ENCODE results near the gene PDE4B.

PDE4B gene

DNA sequence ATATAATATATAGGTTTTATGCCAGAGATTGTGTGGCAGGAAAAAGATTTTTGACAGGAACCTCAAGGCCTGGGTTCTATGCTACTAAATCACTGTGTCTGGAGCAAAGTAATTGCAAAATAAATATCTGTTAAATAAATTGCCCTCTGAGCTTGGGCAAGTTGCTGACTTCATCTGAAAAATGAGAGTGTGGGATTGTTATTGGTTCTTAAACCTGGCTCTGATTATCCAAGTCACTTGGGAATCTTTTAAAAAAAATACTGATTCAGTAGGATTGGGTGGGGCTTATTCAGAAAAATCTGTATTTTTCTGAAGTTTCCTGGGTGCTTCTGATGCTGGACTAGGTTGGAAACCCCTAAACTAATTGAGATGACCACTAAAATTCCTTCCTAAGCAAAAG is 567.1 kb downstream of the PDE4B start:
- no peaks in the 10 kb centered on the region for H3K27me3 ChIP-seq (ENCODE audit: control insufficient read depth, insufficient read depth, low read length)
- H3K9me3 ChIP-seq (ENCODE audit: control insufficient read depth, insufficient read depth, low read length), result no peaks in the 10 kb centered on the region
- H3K27ac ChIP-seq (ENCODE audit: low read length), result no peak overlapping the region
- H3K4me1 ChIP-seq (ENCODE audit: control insufficient read depth, insufficient read depth, low read length), result peaks cover 2% of the 10 kb centered on the region; the same call in 1 of the 2 replicates
- DNase-seq (ENCODE audit: low read depth, low spot score), result no peak
- H3K4me3 ChIP-seq (ENCODE audit: low read length), result no peak overlapping the region
- H3K36me3 ChIP-seq (ENCODE audit: control insufficient read depth, insufficient read depth, low read length), result peaks cover 7% of the 10 kb centered on the region; the same call in 1 of the 2 replicates

DNA sequence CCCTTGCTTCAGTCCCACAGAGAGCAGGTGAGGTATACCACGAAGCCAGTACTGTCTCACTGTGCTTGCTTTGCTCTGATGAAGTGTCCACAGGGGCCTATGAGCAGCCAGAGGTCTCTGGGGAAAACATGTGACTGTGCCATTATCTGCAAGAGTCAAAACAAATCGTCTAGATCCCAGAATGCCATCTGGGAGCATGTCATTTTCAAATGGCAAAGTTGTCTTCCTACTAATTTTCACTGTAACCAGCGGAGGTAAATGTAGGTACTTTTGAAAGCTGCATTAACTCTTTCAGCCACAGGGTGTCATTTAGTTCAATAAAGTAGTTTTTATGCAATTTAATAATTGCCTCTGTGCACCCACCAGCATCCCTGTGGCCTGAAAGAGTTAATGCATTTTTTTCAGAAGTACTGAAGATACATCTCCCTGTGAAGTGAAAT is 567.6 kb downstream of the PDE4B start:
- no CpG with 5 or more reads among the region's 3 CpGs for WGBS (ENCODE audit: insufficient coverage, insufficient read length)
- H3K27ac ChIP-seq (ENCODE audit: low read length), result no peak overlapping the region
- no peaks in the 10 kb centered on the region for H3K9me3 ChIP-seq (ENCODE audit: control insufficient read depth, insufficient read depth, low read length)
- H3K4me1 ChIP-seq (ENCODE audit: control insufficient read depth, insufficient read depth, low read length), result peaks cover 2% of the 10 kb centered on the region; the same call in 1 of the 2 replicates
- H3K36me3 ChIP-seq (ENCODE audit: control insufficient read depth, insufficient read depth, low read length), result peaks cover 7% of the 10 kb centered on the region; the same call in 1 of the 2 replicates
- H3K27me3 ChIP-seq (ENCODE audit: control insufficient read depth, insufficient read depth, low read length), result no peaks in the 10 kb centered on the region
- DNase-seq (ENCODE audit: low read depth, low spot score), result no peak
- no peak overlapping the region for H3K4me3 ChIP-seq (ENCODE audit: low read length)

DNA sequence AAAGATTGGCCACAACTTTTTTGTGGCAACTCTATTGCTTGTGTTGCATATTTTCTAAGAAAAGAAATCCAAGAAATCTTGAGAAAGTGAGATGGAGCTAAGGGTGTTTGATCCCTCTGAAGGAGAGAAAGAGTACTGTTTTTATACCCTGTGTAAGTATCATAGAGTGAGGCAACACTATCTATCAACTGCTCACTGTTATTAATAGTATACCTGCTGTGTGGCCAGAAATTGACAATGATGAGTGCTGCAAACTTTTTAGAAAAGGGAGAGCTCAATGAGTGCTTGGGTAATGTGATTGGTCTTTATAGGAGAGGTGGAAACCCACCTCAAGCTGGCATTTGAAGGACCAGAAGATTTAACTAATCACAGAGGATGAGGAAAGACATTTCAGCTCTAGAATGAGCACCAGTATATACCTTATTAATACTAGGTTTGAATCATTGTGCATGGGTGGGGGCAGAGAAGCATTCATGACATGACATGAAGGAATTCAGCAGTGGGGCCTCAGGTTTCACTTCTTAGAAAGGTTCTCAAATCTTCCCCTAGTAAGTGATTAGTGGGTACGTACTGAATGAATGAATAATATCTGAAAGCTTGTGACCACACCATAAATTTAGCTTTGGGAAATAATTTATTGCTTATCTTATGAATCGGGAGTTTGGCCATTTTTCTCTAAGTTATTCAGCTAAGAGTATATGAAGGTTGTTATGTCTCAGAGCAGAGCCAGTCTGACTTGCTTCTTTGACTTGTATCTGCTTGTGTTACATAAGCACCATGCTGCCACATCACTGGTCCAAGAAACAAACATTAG is 572.1 kb downstream of the PDE4B start:
- no peak overlapping the region for H3K4me3 ChIP-seq (ENCODE audit: low read length)
- no peak overlapping the region for H3K27ac ChIP-seq (ENCODE audit: low read length)
- H3K9me3 ChIP-seq (ENCODE audit: control insufficient read depth, insufficient read depth, low read length), result no peaks in the 10 kb centered on the region
- H3K4me1 ChIP-seq (ENCODE audit: control insufficient read depth, insufficient read depth, low read length), result peaks cover 2% of the 10 kb centered on the region; the same call in 1 of the 2 replicates
- H3K27me3 ChIP-seq (ENCODE audit: control insufficient read depth, insufficient read depth, low read length), result no peaks in the 10 kb centered on the region
- no CpG with 5 or more reads among the region's 2 CpGs for WGBS (ENCODE audit: insufficient coverage, insufficient read length)
- peaks cover 9% of the 10 kb centered on the region; the same call in 1 of the 2 replicates for H3K36me3 ChIP-seq (ENCODE audit: control insufficient read depth, insufficient read depth, low read length)
- DNase-seq (ENCODE audit: low read depth, low spot score), result no peak

DNA sequence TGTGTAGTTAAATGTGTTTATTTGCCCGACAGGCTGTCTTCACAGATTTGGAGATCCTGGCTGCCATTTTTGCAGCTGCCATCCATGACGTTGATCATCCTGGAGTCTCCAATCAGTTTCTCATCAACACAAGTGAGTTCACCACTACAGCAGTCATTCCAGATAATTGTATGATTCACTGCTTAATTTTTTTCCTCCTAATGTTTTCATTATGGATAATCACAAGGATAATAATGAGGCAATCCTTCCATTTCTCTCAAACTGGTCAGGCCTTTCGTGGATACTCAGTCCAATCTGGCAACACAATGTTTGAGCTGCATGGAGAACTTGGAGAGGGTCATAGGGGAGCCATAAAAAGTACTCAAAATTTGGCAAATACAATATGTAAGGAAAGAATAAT is 572.9 kb downstream of the PDE4B start:
- no CpG with 5 or more reads among the region's 3 CpGs for WGBS (ENCODE audit: insufficient coverage, insufficient read length)
- H3K4me1 ChIP-seq (ENCODE audit: control insufficient read depth, insufficient read depth, low read length), result no peaks in the 10 kb centered on the region
- H3K9me3 ChIP-seq (ENCODE audit: control insufficient read depth, insufficient read depth, low read length), result no peaks in the 10 kb centered on the region
- H3K27me3 ChIP-seq (ENCODE audit: control insufficient read depth, insufficient read depth, low read length), result no peaks in the 10 kb centered on the region
- H3K4me3 ChIP-seq (ENCODE audit: low read length), result no peak overlapping the region
- peaks cover 9% of the 10 kb centered on the region; the same call in 1 of the 2 replicates for H3K36me3 ChIP-seq (ENCODE audit: control insufficient read depth, insufficient read depth, low read length)
- DNase-seq (ENCODE audit: low read depth, low spot score), result no peak
- no peak overlapping the region for H3K27ac ChIP-seq (ENCODE audit: low read length)

DNA sequence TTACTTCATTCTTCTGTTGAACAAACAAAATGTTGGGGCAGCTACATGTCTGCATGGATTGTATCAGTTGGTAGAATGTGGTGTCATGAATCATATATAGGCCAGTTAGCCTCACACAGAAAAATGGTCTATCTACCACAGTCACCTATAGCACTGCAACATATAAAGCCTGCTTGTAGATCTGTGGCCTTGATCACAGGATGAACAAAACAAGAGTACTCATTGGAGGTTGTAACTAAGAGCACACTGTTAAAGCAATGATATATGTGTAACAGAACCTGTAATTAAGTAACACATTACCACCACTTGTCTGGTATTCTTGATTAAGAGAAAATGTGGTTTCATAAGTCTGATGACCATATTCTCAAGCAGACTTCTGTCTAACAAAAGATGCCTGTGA is 573.9 kb downstream of the PDE4B start:
- no peak overlapping the region for H3K27ac ChIP-seq (ENCODE audit: low read length)
- H3K4me1 ChIP-seq (ENCODE audit: control insufficient read depth, insufficient read depth, low read length), result no peaks in the 10 kb centered on the region
- DNase-seq (ENCODE audit: low read depth, low spot score), result no peak
- H3K36me3 ChIP-seq (ENCODE audit: control insufficient read depth, insufficient read depth, low read length), result peaks cover 9% of the 10 kb centered on the region; the same call in 1 of the 2 replicates
- H3K4me3 ChIP-seq (ENCODE audit: low read length), result no peak overlapping the region
- H3K27me3 ChIP-seq (ENCODE audit: control insufficient read depth, insufficient read depth, low read length), result no peaks in the 10 kb centered on the region
- H3K9me3 ChIP-seq (ENCODE audit: control insufficient read depth, insufficient read depth, low read length), result no peaks in the 10 kb centered on the region

DNA sequence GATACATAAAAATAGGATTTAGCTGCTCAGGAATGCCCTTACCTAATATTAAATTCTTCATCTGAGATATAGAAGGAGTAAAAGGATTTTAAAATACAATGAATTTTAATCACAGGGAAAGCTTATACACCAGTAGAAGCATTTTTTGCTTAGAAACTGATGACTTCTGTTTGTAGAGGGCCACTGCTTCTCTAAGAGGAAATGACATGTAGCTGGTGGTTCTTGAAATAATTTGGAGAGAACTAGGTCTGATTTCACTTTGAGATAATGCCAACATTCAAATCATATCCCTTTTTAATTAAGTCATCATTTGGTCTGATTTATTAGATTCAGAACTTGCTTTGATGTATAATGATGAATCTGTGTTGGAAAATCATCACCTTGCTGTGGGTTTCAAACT is 574.7 kb downstream of the PDE4B start:
- no peaks in the 10 kb centered on the region for H3K9me3 ChIP-seq (ENCODE audit: control insufficient read depth, insufficient read depth, low read length)
- H3K4me3 ChIP-seq (ENCODE audit: low read length), result no peak overlapping the region
- no peak for DNase-seq (ENCODE audit: low read depth, low spot score)
- H3K4me1 ChIP-seq (ENCODE audit: control insufficient read depth, insufficient read depth, low read length), result no peaks in the 10 kb centered on the region
- no peak overlapping the region for H3K27ac ChIP-seq (ENCODE audit: low read length)
- no peaks in the 10 kb centered on the region for H3K27me3 ChIP-seq (ENCODE audit: control insufficient read depth, insufficient read depth, low read length)
- peaks cover 11% of the 10 kb centered on the region; the same call in 1 of the 2 replicates for H3K36me3 ChIP-seq (ENCODE audit: control insufficient read depth, insufficient read depth, low read length)

DNA sequence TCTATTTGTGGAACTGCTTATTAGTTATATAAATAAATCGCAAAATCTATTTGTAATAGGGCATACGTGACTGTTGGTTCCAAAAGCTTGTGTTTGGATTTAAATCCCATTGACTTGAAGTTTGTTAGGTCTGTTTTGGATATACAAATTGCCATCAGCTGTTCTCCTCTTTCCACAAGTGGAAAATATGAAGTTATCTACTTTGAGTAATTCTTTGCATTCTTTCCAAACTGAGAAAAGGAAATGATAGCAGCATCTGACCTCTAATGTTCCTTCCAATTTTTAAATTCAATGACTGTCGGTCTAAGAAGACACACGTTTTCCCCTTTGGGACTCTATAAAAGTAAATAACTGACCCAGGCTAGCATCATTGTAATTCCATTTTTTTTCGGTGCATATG is 575.6 kb downstream of the PDE4B start:
- Histone ChIP-seq H3K4me3 (ENCODE audit: low read length) (no peak overlapping the region), H3K27me3 (ENCODE audit: control insufficient read depth, insufficient read depth, low read length) (no peaks in the 10 kb centered on the region), H3K27ac (ENCODE audit: low read length) (no peak overlapping the region), H3K9me3 (ENCODE audit: control insufficient read depth, insufficient read depth, low read length) (no peaks in the 10 kb centered on the region), H3K4me1 (ENCODE audit: control insufficient read depth, insufficient read depth, low read length) (no peaks in the 10 kb centered on the region), H3K36me3 (ENCODE audit: control insufficient read depth, insufficient read depth, low read length) (peaks cover 15% of the 10 kb centered on the region; the same call in 1 of the 2 replicates)
- no peak for DNase-seq (ENCODE audit: low read depth, low spot score)
- WGBS (ENCODE audit: insufficient coverage, insufficient read length), result no CpG with 5 or more reads among the region's 5 CpGs

DNA sequence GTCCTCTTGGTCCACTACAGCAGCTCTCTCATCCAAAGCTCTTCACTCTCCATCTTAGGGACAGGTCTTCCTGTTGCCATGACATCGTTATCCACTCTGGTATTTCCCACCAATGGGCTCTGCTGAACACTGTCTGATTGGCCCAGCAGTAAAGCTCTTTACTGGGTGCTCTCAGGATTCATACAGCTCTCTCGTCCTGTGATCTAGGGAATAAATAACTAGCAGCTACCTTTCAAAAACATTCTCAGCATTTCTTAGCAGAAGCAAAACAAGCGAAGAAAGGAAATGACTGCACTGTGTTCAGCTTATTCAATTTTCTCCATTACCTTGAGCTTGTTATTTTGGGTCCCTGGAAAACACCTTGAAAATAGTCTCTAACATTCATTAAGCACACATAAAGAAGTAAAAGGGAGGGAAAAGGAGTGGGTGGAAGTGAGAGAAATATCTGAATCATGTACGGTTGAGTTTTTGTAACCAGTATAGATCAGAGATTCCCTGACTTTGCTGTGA is 577.8 kb downstream of the PDE4B start:
- no peak for DNase-seq (ENCODE audit: low read depth, low spot score)
- Histone ChIP-seq H3K27me3 (ENCODE audit: control insufficient read depth, insufficient read depth, low read length) (no peaks in the 10 kb centered on the region), H3K27ac (ENCODE audit: low read length) (no peak overlapping the region), H3K36me3 (ENCODE audit: control insufficient read depth, insufficient read depth, low read length) (peaks cover 9% of the 10 kb centered on the region; the same call in 1 of the 2 replicates), H3K4me3 (ENCODE audit: low read length) (no peak overlapping the region), H3K9me3 (ENCODE audit: control insufficient read depth, insufficient read depth, low read length) (no peaks in the 10 kb centered on the region), H3K4me1 (ENCODE audit: control insufficient read depth, insufficient read depth, low read length) (no peaks in the 10 kb centered on the region)
- WGBS (ENCODE audit: insufficient coverage, insufficient read length), result no CpG with 5 or more reads among the region's 4 CpGs

DNA sequence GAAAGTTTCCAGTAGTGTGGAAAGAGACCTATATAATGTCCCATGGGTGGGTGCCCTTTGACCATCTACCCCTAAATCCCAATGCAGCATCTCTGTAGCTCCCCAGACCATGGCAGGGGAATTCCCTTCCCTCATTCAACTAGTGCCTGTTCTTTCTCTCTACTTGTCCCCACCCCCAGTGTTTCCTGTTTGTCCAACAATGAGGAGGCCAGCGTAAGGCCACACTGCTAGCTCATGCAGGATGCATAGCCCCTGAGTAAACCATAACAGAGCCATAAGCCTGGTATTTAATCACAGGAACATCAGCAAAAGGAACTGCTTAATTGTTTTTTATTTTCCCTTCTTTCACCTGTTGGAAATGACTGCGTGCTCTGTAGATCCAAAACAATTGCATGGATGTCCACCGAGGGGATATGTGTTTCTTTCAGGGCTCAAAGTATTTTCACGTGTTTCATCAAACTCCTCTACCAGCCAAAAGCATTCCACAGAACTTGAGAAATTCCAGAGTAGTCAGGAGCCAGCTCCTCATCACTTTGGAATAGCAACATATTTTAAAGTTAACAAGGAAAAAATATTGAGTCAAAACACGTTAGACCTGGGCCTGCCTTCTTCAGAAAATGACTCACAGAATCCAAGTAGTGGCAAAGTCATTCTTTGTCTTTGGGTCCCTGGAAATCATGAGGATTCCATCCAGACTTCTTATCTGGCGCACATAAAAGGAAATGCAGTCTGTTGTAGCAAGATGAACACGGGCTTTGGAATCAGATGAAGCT is 578.7 kb downstream of the PDE4B start:
- WGBS (ENCODE audit: insufficient coverage, insufficient read length), result no CpG with 5 or more reads among the region's 7 CpGs

DNA sequence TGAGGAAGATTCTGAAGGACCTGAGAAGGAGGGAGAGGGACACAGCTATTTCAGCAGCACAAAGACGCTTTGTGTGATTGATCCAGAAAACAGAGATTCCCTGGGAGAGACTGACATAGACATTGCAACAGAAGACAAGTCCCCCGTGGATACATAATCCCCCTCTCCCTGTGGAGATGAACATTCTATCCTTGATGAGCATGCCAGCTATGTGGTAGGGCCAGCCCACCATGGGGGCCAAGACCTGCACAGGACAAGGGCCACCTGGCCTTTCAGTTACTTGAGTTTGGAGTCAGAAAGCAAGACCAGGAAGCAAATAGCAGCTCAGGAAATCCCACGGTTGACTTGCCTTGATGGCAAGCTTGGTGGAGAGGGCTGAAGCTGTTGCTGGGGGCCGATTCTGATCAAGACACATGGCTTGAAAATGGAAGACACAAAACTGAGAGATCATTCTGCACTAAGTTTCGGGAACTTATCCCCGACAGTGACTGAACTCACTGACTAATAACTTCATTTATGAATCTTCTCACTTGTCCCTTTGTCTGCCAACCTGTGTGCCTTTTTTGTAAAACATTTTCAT is 579.9 kb downstream of the PDE4B start:
- Histone ChIP-seq H3K9me3 (ENCODE audit: control insufficient read depth, insufficient read depth, low read length) (no peaks in the 10 kb centered on the region), H3K27ac (ENCODE audit: low read length) (no peak overlapping the region), H3K36me3 (ENCODE audit: control insufficient read depth, insufficient read depth, low read length) (peaks cover 6% of the 10 kb centered on the region; the same call in 1 of the 2 replicates), H3K27me3 (ENCODE audit: control insufficient read depth, insufficient read depth, low read length) (no peaks in the 10 kb centered on the region), H3K4me1 (ENCODE audit: control insufficient read depth, insufficient read depth, low read length) (no peaks in the 10 kb centered on the region), H3K4me3 (ENCODE audit: low read length) (no peak overlapping the region)
- no peak for DNase-seq (ENCODE audit: low read depth, low spot score)
- no CpG with 5 or more reads among the region's 6 CpGs for WGBS (ENCODE audit: insufficient coverage, insufficient read length)

More for the DNA sequence above, 578.7 kb downstream of the PDE4B start:
- Histone ChIP-seq H3K27me3 (ENCODE audit: control insufficient read depth, insufficient read depth, low read length) (no peaks in the 10 kb centered on the region), H3K27ac (ENCODE audit: low read length) (no peak overlapping the region), H3K36me3 (ENCODE audit: control insufficient read depth, insufficient read depth, low read length) (peaks cover 9% of the 10 kb centered on the region; the same call in 1 of the 2 replicates), H3K4me3 (ENCODE audit: low read length) (no peak overlapping the region), H3K9me3 (ENCODE audit: control insufficient read depth, insufficient read depth, low read length) (no peaks in the 10 kb centered on the region), H3K4me1 (ENCODE audit: control insufficient read depth, insufficient read depth, low read length) (no peaks in the 10 kb centered on the region)
- DNase-seq (ENCODE audit: low read depth, low spot score), result no peak
